ENCODE data around the gene ADAMTS10. TPM values are rescaled to one million over a fixed set of nuclear protein-coding genes. Genes with fewer than 3 reads are reported as not detected.

Gene ADAMTS10
- total RNA-seq, 2 experiments from 2014 or later, result 67.5 to 72.9 TPM

GRCh38 chr19:8536282-8536681, 74.2 kb downstream of the ADAMTS10 start:
- intact Hi-C loops (cut with DNase I, micrococcal nuclease), result no loop called here

GRCh38 chr19:8532225-8532624, 78.3 kb downstream of the ADAMTS10 start:
- POLR2A ChIA-PET, result interaction anchor here (1.3 kb wide), 1 partner anchor 39 kb away, joined by 3 read pairs; no protein-coding TSS in a partner anchor
- no peak for DNase-seq
- no peak overlapping the region for H3K27ac Mint-ChIP-seq

More at GRCh38 chr19:8536282-8536681, 74.2 kb downstream of the ADAMTS10 start:
- ChIA-PET CTCF (no interaction called here), POLR2A (no interaction called here)
- H3K9me3 Mint-ChIP-seq, result no peaks in the 10 kb centered on the region
- no peak for TF ChIP-seq CTCF (IDR thresholded peaks at IDR 0.05)
- H3K27ac ChIP-seq (ENCODE audit: low read depth in 1 of 2, low read length in 2 of 2), result no peak overlapping the region
- no peaks in the 10 kb centered on the region for H3K4me1 ChIP-seq (ENCODE audit: insufficient read depth, low read length)
- peaks cover 54% of the 10 kb centered on the region for H3K36me3 ChIP-seq (ENCODE audit: insufficient read depth, low read length)
- DNase-seq, result no peak
- H3K27ac Mint-ChIP-seq, result no peak overlapping the region
- no peaks in the 10 kb centered on the region for H3K27me3 ChIP-seq (ENCODE audit: control insufficient read depth in 1 of 2, insufficient read depth in 2 of 2, low read length in 2 of 2)
- no peaks in the 10 kb centered on the region for H3K9me3 ChIP-seq (ENCODE audit: control insufficient read depth in 1 of 2, insufficient read depth in 1 of 2, low read length in 2 of 2)
- peaks cover 23% of the 10 kb centered on the region for H3K36me3 Mint-ChIP-seq (ENCODE audit: low read depth)
- H3K4me3 ChIP-seq (ENCODE audit: low read length), result no peak overlapping the region
- H3K27me3 Mint-ChIP-seq, result no peaks in the 10 kb centered on the region
- no peaks in the 10 kb centered on the region for H3K4me1 Mint-ChIP-seq (ENCODE audit: low read depth)
- ATAC-seq (ENCODE audit: poor library complexity), result no peak
- no peak overlapping the region for H3K4me3 Mint-ChIP-seq

GRCh38 chr19:8531470-8531869, 79.0 kb downstream of the ADAMTS10 start:
- no peak overlapping the region for H3K27ac ChIP-seq (ENCODE audit: low read depth in 1 of 2, low read length in 2 of 2)
- ChIA-PET CTCF (no interaction called here), POLR2A (interaction anchor here (0.6 to 1.7 kb wide), 3 partner anchors 12 to 40 kb away, joined by 3 to 8 read pairs (median 3); partner anchors contain the start of gene ZNF414)
- TF ChIP-seq CTCF (IDR thresholded peaks at IDR 0.05), result no peak
- no peaks in the 10 kb centered on the region for H3K9me3 ChIP-seq (ENCODE audit: control insufficient read depth in 1 of 2, insufficient read depth in 1 of 2, low read length in 2 of 2)
- DNase-seq, result no peak
- no peak for ATAC-seq (ENCODE audit: poor library complexity)
- no peaks in the 10 kb centered on the region for H3K27me3 ChIP-seq (ENCODE audit: control insufficient read depth in 1 of 2, insufficient read depth in 2 of 2, low read length in 2 of 2)
- H3K36me3 ChIP-seq (ENCODE audit: insufficient read depth, low read length), result peaks cover 60% of the 10 kb centered on the region
- peaks cover 42% of the 10 kb centered on the region for H3K36me3 Mint-ChIP-seq (ENCODE audit: low read depth)
- H3K27ac Mint-ChIP-seq, result no peak overlapping the region
- H3K9me3 Mint-ChIP-seq, result no peaks in the 10 kb centered on the region
- peaks cover 12% of the 10 kb centered on the region for H3K4me1 Mint-ChIP-seq (ENCODE audit: low read depth)
- no peak overlapping the region for H3K4me3 Mint-ChIP-seq
- no peaks in the 10 kb centered on the region for H3K27me3 Mint-ChIP-seq
- H3K4me1 ChIP-seq (ENCODE audit: insufficient read depth, low read length), result peaks cover 10% of the 10 kb centered on the region
- intact Hi-C loops (cut with DNase I, micrococcal nuclease), result no loop called here
- no peak overlapping the region for H3K4me3 ChIP-seq (ENCODE audit: low read length)

More at GRCh38 chr19:8532225-8532624, 78.3 kb downstream of the ADAMTS10 start:
- Histone ChIP-seq H3K4me3 (ENCODE audit: low read length) (no peak overlapping the region), H3K36me3 (ENCODE audit: insufficient read depth, low read length) (peaks cover 60% of the 10 kb centered on the region), H3K4me1 (ENCODE audit: insufficient read depth, low read length) (peaks cover 10% of the 10 kb centered on the region), H3K27me3 (ENCODE audit: control insufficient read depth in 1 of 2, insufficient read depth in 2 of 2, low read length in 2 of 2) (no peaks in the 10 kb centered on the region), H3K27ac (ENCODE audit: low read depth in 1 of 2, low read length in 2 of 2) (no peak overlapping the region), H3K9me3 (ENCODE audit: control insufficient read depth in 1 of 2, insufficient read depth in 1 of 2, low read length in 2 of 2) (no peaks in the 10 kb centered on the region)
- TF ChIP-seq CTCF (IDR thresholded peaks at IDR 0.05), result no peak
- H3K4me3 Mint-ChIP-seq, result no peak overlapping the region
- no peaks in the 10 kb centered on the region for H3K27me3 Mint-ChIP-seq
- H3K9me3 Mint-ChIP-seq, result no peaks in the 10 kb centered on the region
- peaks cover 7% of the 10 kb centered on the region for H3K4me1 Mint-ChIP-seq (ENCODE audit: low read depth)
- peaks cover 42% of the 10 kb centered on the region for H3K36me3 Mint-ChIP-seq (ENCODE audit: low read depth)
- ATAC-seq (ENCODE audit: poor library complexity), result no peak
- CTCF ChIA-PET, result no interaction called here
- intact Hi-C loops (cut with DNase I, micrococcal nuclease), result no loop called here

Other genes with a start within 250 kb of the ADAMTS10 start
- not detected for gene ANGPTL4, start 246.6 kb downstream of the ADAMTS10 start, total RNA-seq
- gene RAB11B, start 220.4 kb downstream of the ADAMTS10 start, total RNA-seq, result 10 to 100 TPM; 66.8 to 71.5 TPM
- 10 to 100 TPM; 20.0 to 22.2 TPM for gene MARCHF2, start 197.4 kb downstream of the ADAMTS10 start, total RNA-seq
- gene HNRNPM, start 165.7 kb downstream of the ADAMTS10 start, total RNA-seq, result 100 to 1,000 TPM; 269 to 272 TPM
- 1 to 10 TPM; 4.3 to 6.3 TPM for gene PRAM1, start 108.1 kb downstream of the ADAMTS10 start, total RNA-seq
- 10 to 100 TPM; 36.3 to 38.0 TPM for gene ZNF414, start 96.5 kb downstream of the ADAMTS10 start, total RNA-seq
- 10 to 100 TPM; 66.7 to 67.4 TPM for gene MYO1F, start 33.3 kb downstream of the ADAMTS10 start, total RNA-seq
- not detected for gene NFILZ, start 19.9 kb upstream of the ADAMTS10 start, total RNA-seq
- not detected for gene ACTL9, start 88.1 kb upstream of the ADAMTS10 start, total RNA-seq
- not detected for gene OR2Z1, start 110.9 kb upstream of the ADAMTS10 start, total RNA-seq
- 10 to 100 TPM; 22.2 to 23.3 TPM for gene ZNF558, start 221.6 kb upstream of the ADAMTS10 start, total RNA-seq
- not detected for gene MBD3L1, start 221.7 kb upstream of the ADAMTS10 start, total RNA-seq

Data from CD4-positive, alpha-beta T cell (primary cell).